Endometrium (tissue), 2 donors: ENCODE results near the gene CCDC92.

Source experiments
- FAIRE-seq: peaks from 2 replicates; lab custom pipeline; 2012; peaks lifted over from hg19 to GRCh38; lab: Jason Lieb, UNC
- donor health status: control.
- donor health status: control.

CCDC92 gene

GRCh38 chr12:123889848-123890535 is 82.6 kb downstream of the CCDC92 start:
- no peak for FAIRE-seq

GRCh38 chr12:123888989-123889388 is 83.6 kb downstream of the CCDC92 start:
- FAIRE-seq: no peak

- FAIRE-seq: no peak
Observed at GRCh38 chr12:123886931-123887582, 85.6 kb downstream of the CCDC92 start.

GRCh38 chr12:123886258-123886657 is 86.4 kb downstream of the CCDC92 start:
- no peak for FAIRE-seq
